K562 (cell line): ENCODE results near the gene CLSTN2. TPM values are rescaled to one million over a fixed set of nuclear protein-coding genes. Genes with fewer than 3 reads are reported as not detected.

Source experiments
- ATAC-seq: fragments of 200-7000 bp; cut with Tn5 transposase; 3 replicates; pipeline ENCODE4 v1.9.1; 2020; ENCODE audit warnings: moderate library complexity
- BruUV-seq: library from RNA; stranded (reverse); fragments of 400-500 nt; replicated peaks from 2 replicates; lab custom pipeline; 2021; lab: Mats Ljungman, UMichigan
- CTCF ChIA-PET: fragments of 300-600 bp; formaldehyde crosslinking; extraction: SDS; loops from one replicate; lab custom pipeline; 2021; ENCODE audit warnings: low intra/inter-chr PET ratio; lab: Yijun Ruan, JAX
- POLR2A ChIA-PET: fragments of 300-600, 350-650 bp; sonication (Branson Sonifier 250); formaldehyde crosslinking; extraction: SDS; loops from one replicate; lab custom pipeline; 2021; ENCODE audit warnings: antibody characterized with exemption, inconsistent platforms; lab: Yijun Ruan, JAX
- DNase-seq, 4 experiments: peaks; one replicate each; pipeline versions ENCODE4 v3.0.0 to v3.0.0-alpha.2; 2011 to 2018; ENCODE audit warnings: low spot score in 3 of 4, mixed read lengths in 3 of 4; ENCODE audit errors: extremely low read depth in 1 of 4
- FAIRE-seq: peaks from 2 replicates; lab custom pipeline; 2011; peaks lifted over from hg19 to GRCh38; lab: Jason Lieb, UNC
- H2AFZ ChIP-seq: 2 replicates; pipeline ENCODE4 v1.6.0; 2011; ENCODE audit warnings: low read depth, low read length, control low read depth, inconsistent platforms
- H3K27ac ChIP-seq: fragments of 200-600 bp; 3 replicates; pipeline ENCODE4 v1.8.0; 2011; ENCODE audit warnings: low read depth, mild to moderate bottlenecking, control low read depth, inconsistent platforms, low read length, moderate library complexity, mixed read lengths; ENCODE audit errors: extremely low read depth
- H3K27me3 ChIP-seq, 2 experiments: fragments of 300-600 bp in 1 of 2; 2 replicates in 1 of 2; 3 replicates in 1 of 2; pipeline versions ENCODE4 v1.6.0 to v1.8.0; 2011; ENCODE audit warnings: inconsistent platforms in 2 of 2, low read length in 2 of 2, mild to moderate bottlenecking in 1 of 2, mixed read lengths in 1 of 2, moderate library complexity in 1 of 2; ENCODE audit not compliant: control insufficient read depth in 2 of 2, insufficient read depth in 2 of 2
- H3K36me3 ChIP-seq: fragments of 300-600 bp; 3 replicates; pipeline ENCODE4 v1.8.0; 2011; ENCODE audit warnings: mild to moderate bottlenecking, low read length, inconsistent platforms; ENCODE audit not compliant: control insufficient read depth, insufficient read depth
- H3K4me1 ChIP-seq, 2 experiments: fragments of 200-600 bp in 1 of 2; replicated peaks in 1 of 2; 2 replicates in 1 of 2; 3 replicates in 1 of 2; pipeline versions ENCODE4 v1.5.1 to v1.8.0; 2011; ENCODE audit warnings: inconsistent platforms in 2 of 2, low read length in 2 of 2, mild to moderate bottlenecking in 1 of 2, mixed read lengths in 1 of 2, moderate library complexity in 1 of 2; ENCODE audit not compliant: control insufficient read depth in 2 of 2, insufficient read depth in 2 of 2
- H3K4me2 ChIP-seq: 2 replicates; pipeline ENCODE4 v1.6.1; 2011; ENCODE audit warnings: low read length, control low read depth, inconsistent platforms, mixed read lengths; ENCODE audit not compliant: insufficient read depth
- H3K4me3 ChIP-seq: fragments of 200-600 bp; sonication (generic), shearing (Covaris generic); 2 replicates; pipeline ENCODE4 v1.5.1; 2016; ENCODE audit warnings: control low read depth, inconsistent platforms
- H3K79me2 ChIP-seq: fragments of 200-600 bp; 3 replicates; pipeline ENCODE4 v1.8.0; 2011; ENCODE audit warnings: low read length, inconsistent platforms; ENCODE audit not compliant: control insufficient read depth, insufficient read depth
- H3K9ac ChIP-seq, 2 experiments: 2 replicates each; pipeline versions ENCODE4 v1.6.0 to v1.6.1; 2011; ENCODE audit warnings: low read depth in 2 of 2, low read length in 2 of 2, control low read depth in 1 of 2, inconsistent platforms in 1 of 2, mild to moderate bottlenecking in 1 of 2, mixed read lengths in 1 of 2; ENCODE audit not compliant: insufficient read depth in 1 of 2
- H3K9me1 ChIP-seq: one replicate; pipeline ENCODE4 v1.6.0; 2011; ENCODE audit warnings: inconsistent platforms, mild to moderate bottlenecking, low read length, moderate library complexity; ENCODE audit not compliant: control insufficient read depth, insufficient read depth
- H3K9me3 ChIP-seq: replicated peaks from 2 replicates; pipeline ENCODE4 v1.5.1; 2011; ENCODE audit warnings: low read depth, low read length, inconsistent platforms; ENCODE audit not compliant: control insufficient read depth, insufficient read depth
- H4K20me1 ChIP-seq: replicated peaks from 2 replicates; pipeline ENCODE4 v1.6.1; 2011; ENCODE audit warnings: low read length, inconsistent platforms, mixed read lengths; ENCODE audit not compliant: control insufficient read depth, insufficient read depth
- EHMT2 ChIP-seq: fragments of 450-650 bp; IDR thresholded peaks from 2 replicates; pipeline ENCODE4 v1.6.1; 2018; ENCODE audit warnings: antibody characterized with exemption
- HDAC1 ChIP-seq, 2 experiments: fragments of 450-650 bp; IDR thresholded peaks; 2 replicates each; pipeline ENCODE4 v1.6.1; 2016 to 2017; ENCODE audit warnings: inconsistent platforms in 1 of 2, mild to moderate bottlenecking in 1 of 2, moderate library complexity in 1 of 2
- ILF3 ChIP-seq: fragments of 450-650 bp; IDR thresholded peaks from 2 replicates; pipeline ENCODE4 v1.6.1; 2018; ENCODE audit warnings: antibody characterized with exemption, mild to moderate bottlenecking, moderate library complexity, borderline replicate concordance
- NCOR1 ChIP-seq: fragments of 450-650 bp; IDR thresholded peaks from 2 replicates; pipeline ENCODE4 v1.6.1; 2016; ENCODE audit warnings: mild to moderate bottlenecking, moderate library complexity
- SMAD3 ChIP-seq: fragments of 450-650 bp; formaldehyde crosslinking; conservative IDR thresholded peaks from 2 replicates; pipeline ENCODE4 v1.4.0; 2020; ENCODE audit warnings: mild to moderate bottlenecking
- TAF1 ChIP-seq: IDR thresholded peaks from 2 replicates; pipeline ENCODE4 v1.6.1; 2011; ENCODE audit warnings: mild to moderate bottlenecking, low read length, moderate library complexity; ENCODE audit not compliant: insufficient read depth, control insufficient read depth, severe bottlenecking; ENCODE audit errors: extremely low read depth
- TFAM ChIP-seq: fragments of 250-450 bp; sonication (Bioruptor Pico); conservative IDR thresholded peaks from 2 replicates; pipeline ENCODE4 v1.5.0; 2021; ENCODE audit warnings: mild to moderate bottlenecking, moderate library complexity
- WGBS: fragments of 100-300 bp; shearing (Covaris generic); methylation state at CpG from one replicate; pipeline ENCODE4 v1.1.6; 2016; ENCODE audit warnings: low coverage, mixed read lengths; ENCODE audit not compliant: insufficient coverage; ENCODE audit errors: missing lambda C conversion rate; 5-methylcytosine and 5-hydroxymethylcytosine counted together
- in situ Hi-C: fragments of 300-500 bp; cut with MboI; formaldehyde crosslinking; loops from 4 replicates; pipeline ENCODE4 v1.15.0; 2018; ENCODE audit warnings: inconsistent platforms, mixed read lengths
- intact Hi-C: fragments of 100-400 bp; cut with micrococcal nuclease; formaldehyde crosslinking; loops from 2 replicates; pipeline ENCODE4 v1.14.2; 2022
- polyA plus RNA-seq, 8 experiments: library from polyadenylated mRNA; depleted of rRNA in 4 of 8; stranded (reverse) in 5 of 8; unstranded in 3 of 8; fragments of >200 nt; fragmentation: Nextera tagmentation in 2 of 8; fragmentation: Illumina TruSeq in 1 of 8; extraction: Ambion mirVana in 2 of 8; extraction: Trizol in 1 of 8; gene quantifications; 2 replicates each; pipeline versions ENCODE4 v1.2.1 to v1.2.3, GENCODE V29; 2011 to 2014; ENCODE audit warnings: inconsistent platforms in 1 of 8, missing spikeins in 1 of 8
- total RNA-seq, 7 experiments: library from RNA; depleted of rRNA in 6 of 7; stranded (reverse); fragments of >200 nt in 6 of 7; fragmentation: Illumina TruSeq in 2 of 7; extraction: Trizol in 2 of 7; gene quantifications; 2 replicates each; pipeline versions ENCODE4 v1.2.1 to v1.2.3, GENCODE V29; 2011 to 2021; ENCODE audit warnings: low replicate concordance in 1 of 7
- TF ChIP-seq, protein P1 (sequence below): fragments of 450-650 bp; IDR thresholded peaks from 2 replicates; pipeline ENCODE4 v1.6.1; 2016; ENCODE audit warnings: missing biosample characterization, missing genetic modification characterization
- TF ChIP-seq, protein P2 (sequence below): fragments of 250-450 bp; sonication (Bioruptor Pico); IDR thresholded peaks from 2 replicates; pipeline ENCODE4 v1.8.0; 2022; ENCODE audit warnings: moderate library complexity, mild to moderate bottlenecking, inconsistent platforms

Gene CLSTN2
- total and polyA plus RNA-seq, 9 of the 15 experiments (the other 6 are each of a cell fraction or from before 2014, with no cell fraction given): 0.02 to 0.04 (median 0.04) TPM; not detected in 6

DNA sequence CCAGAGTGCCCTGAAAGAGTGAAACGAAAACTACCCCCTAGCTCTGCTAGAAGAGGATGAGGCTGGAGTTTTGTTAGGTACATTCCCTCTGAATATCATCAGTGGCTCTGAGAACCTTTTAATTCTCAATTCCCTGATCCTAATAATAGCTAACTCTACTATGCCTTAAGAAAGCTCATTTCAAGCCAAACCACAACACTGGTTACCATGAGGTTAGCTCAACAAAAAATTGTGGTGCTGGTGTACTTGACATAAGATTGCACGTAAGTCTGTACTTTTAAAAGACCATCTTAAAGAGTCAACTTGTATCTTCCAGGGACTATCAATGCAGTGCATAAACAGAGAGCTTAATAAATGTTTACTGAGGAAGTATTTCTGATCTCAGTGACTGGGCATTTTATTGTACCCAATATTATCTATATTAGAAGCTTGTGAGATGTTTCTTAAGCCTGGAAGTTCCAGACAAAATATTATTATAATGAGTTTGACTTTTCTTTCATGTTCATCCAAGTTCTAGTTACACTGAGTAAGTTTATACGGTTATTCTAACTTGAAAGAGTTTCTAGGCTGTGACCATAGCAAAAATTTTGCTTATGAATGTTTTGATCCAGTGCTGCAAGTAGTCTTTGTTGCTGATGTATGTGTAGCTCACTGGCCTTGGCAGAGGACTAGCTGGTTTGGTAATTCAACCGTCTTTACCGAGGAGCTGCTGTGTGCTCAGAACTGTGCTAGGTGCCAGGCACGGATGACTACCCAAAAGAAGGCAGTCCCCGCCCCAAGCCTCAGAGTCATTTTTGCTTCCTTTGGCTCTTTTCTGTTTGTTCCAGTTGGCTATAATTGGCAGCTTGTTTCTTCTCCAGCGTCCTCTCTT lies 408.5 kb downstream of the CLSTN2 start:
- TF ChIP-seq SMAD3 (CRISPR knock-in tag): no peak
- H3K36me3 ChIP-seq: no peaks in the 10 kb centered on the region
- 0% methylated on average over 8 of the region's 8 CpGs for WGBS
- no peak overlapping the region for H3K4me3 ChIP-seq
- H3K79me2 ChIP-seq: no peaks in the 10 kb centered on the region
- H3K27ac ChIP-seq: no peak overlapping the region
- FAIRE-seq: no peak
- H3K4me1 ChIP-seq: no peaks in the 10 kb centered on the region
- H3K9me3 ChIP-seq: no peaks in the 10 kb centered on the region
- H3K4me2 ChIP-seq: no peak overlapping the region
- ChIA-PET POLR2A (no interaction called here), CTCF (no interaction called here)
- in situ Hi-C loops (no loop called here), intact Hi-C loops (no loop called here)
- H3K27me3 ChIP-seq: peaks cover 0 to 14% of the 10 kb centered on the region in 2 experiments; a peak in 1 of 5 replicates
- no peaks in the 10 kb centered on the region for H4K20me1 ChIP-seq
- ATAC-seq: no peak
- no peak overlapping the region for H2AFZ ChIP-seq
- no TSS peak for BruUV-seq
- H3K9ac ChIP-seq: no peak overlapping the region
- no peak for DNase-seq
- H3K9me1 ChIP-seq: no peaks in the 10 kb centered on the region

DNA sequence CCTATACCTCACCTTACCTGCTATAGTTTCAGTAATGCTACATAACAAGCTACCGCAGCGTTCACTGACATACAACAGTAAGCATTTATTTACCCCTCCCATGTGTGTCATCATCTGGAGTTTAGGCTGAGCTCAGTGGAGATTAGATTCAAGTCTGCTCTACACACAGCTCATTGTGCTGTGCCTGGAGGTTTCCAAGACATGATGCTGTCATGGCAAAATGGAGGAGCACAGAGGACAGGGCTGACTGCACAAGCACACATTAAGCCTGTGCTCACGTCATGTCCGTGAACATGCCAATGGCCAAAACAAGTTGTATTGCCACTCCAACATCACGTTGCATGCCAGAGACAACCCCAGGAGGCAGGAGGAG lies 409.1 kb downstream of the CLSTN2 start:
- BruUV-seq: no TSS peak
- ChIA-PET CTCF (no interaction called here), POLR2A (no interaction called here)
- no peak overlapping the region for H3K27ac ChIP-seq
- TF ChIP-seq TAF1 (no peak), NCOR1 (no peak), EHMT2 (no peak), HDAC1 (IDR thresholded peaks at IDR 0.05) (no peak), TFAM (CRISPR knock-in tag) (no peak), ILF3 (no peak)
- TF ChIP-seq, protein P1, sequence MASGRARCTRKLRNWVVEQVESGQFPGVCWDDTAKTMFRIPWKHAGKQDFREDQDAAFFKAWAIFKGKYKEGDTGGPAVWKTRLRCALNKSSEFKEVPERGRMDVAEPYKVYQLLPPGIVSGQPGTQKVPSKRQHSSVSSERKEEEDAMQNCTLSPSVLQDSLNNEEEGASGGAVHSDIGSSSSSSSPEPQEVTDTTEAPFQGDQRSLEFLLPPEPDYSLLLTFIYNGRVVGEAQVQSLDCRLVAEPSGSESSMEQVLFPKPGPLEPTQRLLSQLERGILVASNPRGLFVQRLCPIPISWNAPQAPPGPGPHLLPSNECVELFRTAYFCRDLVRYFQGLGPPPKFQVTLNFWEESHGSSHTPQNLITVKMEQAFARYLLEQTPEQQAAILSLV (tag): no peak
- TF ChIP-seq, protein P2, sequence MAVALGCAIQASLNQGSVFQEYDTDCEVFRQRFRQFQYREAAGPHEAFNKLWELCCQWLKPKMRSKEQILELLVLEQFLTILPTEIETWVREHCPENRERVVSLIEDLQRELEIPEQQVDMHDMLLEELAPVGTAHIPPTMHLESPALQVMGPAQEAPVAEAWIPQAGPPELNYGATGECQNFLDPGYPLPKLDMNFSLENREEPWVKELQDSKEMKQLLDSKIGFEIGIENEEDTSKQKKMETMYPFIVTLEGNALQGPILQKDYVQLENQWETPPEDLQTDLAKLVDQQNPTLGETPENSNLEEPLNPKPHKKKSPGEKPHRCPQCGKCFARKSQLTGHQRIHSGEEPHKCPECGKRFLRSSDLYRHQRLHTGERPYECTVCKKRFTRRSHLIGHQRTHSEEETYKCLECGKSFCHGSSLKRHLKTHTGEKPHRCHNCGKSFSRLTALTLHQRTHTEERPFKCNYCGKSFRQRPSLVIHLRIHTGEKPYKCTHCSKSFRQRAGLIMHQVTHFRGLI (CRISPR knock-in tag): no peak
- TF ChIP-seq, all 486 proteins: peak for 0
- no peak overlapping the region for H3K4me3 ChIP-seq
- H3K27me3 ChIP-seq: peaks cover 0 to 9% of the 10 kb centered on the region in 2 experiments; a peak in 1 of 5 replicates
- ATAC-seq (no peak), FAIRE-seq (no peak), DNase-seq (no peak)
- no peak overlapping the region for H3K4me2 ChIP-seq
- H3K4me1 ChIP-seq: no peaks in the 10 kb centered on the region
- no peak overlapping the region for H3K9ac ChIP-seq
- H4K20me1 ChIP-seq: no peaks in the 10 kb centered on the region
- H3K9me1 ChIP-seq: no peaks in the 10 kb centered on the region
- in situ Hi-C loops (no loop called here), intact Hi-C loops (no loop called here)
- no peak overlapping the region for H2AFZ ChIP-seq
- WGBS: 0% methylated on average over 5 of the region's 5 CpGs
- H3K79me2 ChIP-seq: no peaks in the 10 kb centered on the region
- H3K9me3 ChIP-seq: no peaks in the 10 kb centered on the region
- H3K36me3 ChIP-seq: no peaks in the 10 kb centered on the region
